Lung (tissue), 12 donors: ENCODE data around the gene EYA4. TPM values are rescaled to one million over a fixed set of nuclear protein-coding genes. Genes with fewer than 3 reads are reported as not detected.

ENCODE experiments used
- ATAC-seq: fragments of 200-7000 bp; cut with Tn5 transposase; one replicate; pipeline ENCODE4 v1.9.1; 2020; ENCODE audit warnings: moderate number of reproducible peaks; ENCODE audit not compliant: insufficient read depth, low FRiP score
- DNase-seq, 3 donors: peaks; one replicate each; pipeline ENCODE4 v3.0.0-alpha.2; 2013 to 2017
- H3K27ac ChIP-seq, 2 donors: one replicate each; pipeline ENCODE4 v1.5.1; 2013; ENCODE audit warnings: mild to moderate bottlenecking in 2 of 2, moderate library complexity in 2 of 2, control low read depth in 1 of 2, inconsistent platforms in 1 of 2, low read depth in 1 of 2, low read length in 1 of 2
- H3K27me3 ChIP-seq, 3 donors: one replicate each; pipeline ENCODE4 v1.5.1; 2013; ENCODE audit warnings: low read length in 2 of 3; ENCODE audit not compliant: control insufficient read depth in 3 of 3, insufficient read depth in 3 of 3
- H3K36me3 ChIP-seq, 4 donors: one replicate each; pipeline ENCODE4 v1.5.1; 2013; ENCODE audit warnings: low read length in 4 of 4, mild to moderate bottlenecking in 1 of 4, moderate library complexity in 1 of 4; ENCODE audit not compliant: control insufficient read depth in 4 of 4, insufficient read depth in 4 of 4
- H3K4me1 ChIP-seq, 5 donors: one replicate each; pipeline ENCODE4 v1.5.1; 2013; ENCODE audit warnings: low read length in 5 of 5, mild to moderate bottlenecking in 2 of 5, moderate library complexity in 1 of 5; ENCODE audit not compliant: control insufficient read depth in 5 of 5, insufficient read depth in 5 of 5
- H3K4me3 ChIP-seq: one replicate; pipeline ENCODE4 v1.5.1; 2013; ENCODE audit warnings: mild to moderate bottlenecking, control low read depth, moderate library complexity
- H3K9ac ChIP-seq, 2 donors: one replicate each; pipeline ENCODE4 v1.5.1; 2013; ENCODE audit warnings: low read length in 2 of 2, control low read depth in 1 of 2; ENCODE audit not compliant: insufficient read depth in 1 of 2
- H3K9me3 ChIP-seq, 4 donors: one replicate each; pipeline ENCODE4 v1.5.1; 2013; ENCODE audit warnings: low read length in 3 of 4, mild to moderate bottlenecking in 1 of 4, moderate library complexity in 1 of 4; ENCODE audit not compliant: control insufficient read depth in 4 of 4, insufficient read depth in 3 of 4
- CTCF ChIP-seq: IDR thresholded peaks from 2 replicates; pipeline ENCODE4 v1.5.1; 2012; ENCODE audit warnings: mild to moderate bottlenecking; ENCODE audit errors: control extremely low read depth, extremely low read depth
- WGBS, 2 donors: extraction: QIAGEN DNeasy Blood & Tissue Kit; methylation state at CpG; one replicate each; pipeline ENCODE4 v1.1.7; 2013; 5-methylcytosine and 5-hydroxymethylcytosine counted together
- polyA plus RNA-seq, 2 donors: library from polyadenylated mRNA; stranded (reverse); fragments of 200-250 nt; gene quantifications; one replicate each; pipeline ENCODE4 v1.2.1, GENCODE V29; 2013
- total RNA-seq, 2 donors: library from RNA; depleted of rRNA in 1 of 2; stranded (reverse); fragments of >200 nt in 1 of 2; gene quantifications; one replicate each; pipeline ENCODE4 v1.2.1, GENCODE V29; 2014 to 2021
- donor health status: control.
- donor health status: control.
- donor health status: Bipolar disorder and iron deficiency.
- donor health status: healthy.
- donor health status: DM: yes; HTN: yes; CAD: no.

EYA4 gene
- total and polyA plus RNA-seq, 4 donors = 0.49 to 7.4 (median 2.2) TPM

- Histone ChIP-seq H3K27ac (no peak overlapping the region), H3K36me3 (no peaks in the 10 kb centered on the region), H3K27me3 (no peaks in the 10 kb centered on the region), H3K4me1 (no peaks in the 10 kb centered on the region), H3K9me3 (no peaks in the 10 kb centered on the region), H3K4me3 (no peak overlapping the region), H3K9ac (no peak overlapping the region)
- ATAC-seq = no peak
- no peak for DNase-seq
- whole genome bisulfite sequencing, 2 donors = 93 to 97% methylated on average over 2 of the region's 2 CpGs
- TF ChIP-seq CTCF = no peak
These were observed 109.8 kb downstream of the EYA4 start for GRCh38 chr6:133350928-133351327.

DNA sequence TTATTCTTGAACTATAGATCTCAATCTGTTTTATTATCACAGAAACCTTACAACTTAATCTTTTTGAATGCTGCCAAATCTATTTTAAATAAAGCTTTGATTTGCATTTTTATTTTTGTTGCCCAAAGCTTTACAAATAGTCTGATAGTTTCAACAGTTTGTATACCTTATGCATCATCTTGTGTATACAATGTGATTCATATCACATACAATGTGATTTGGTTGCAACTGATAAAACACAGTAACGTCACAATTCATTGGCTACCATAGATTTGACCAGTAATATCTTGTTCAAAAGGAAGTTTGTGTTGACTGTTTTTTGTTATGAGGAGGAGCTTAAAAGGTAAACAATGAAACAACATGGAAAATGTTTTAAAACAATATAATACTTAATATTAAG lies 110.9 kb downstream of the EYA4 start:
- no peak for TF ChIP-seq CTCF
- 63 to 82% methylated on average over 1 of the region's 1 CpG for WGBS, 2 donors
- H3K4me1 ChIP-seq = no peaks in the 10 kb centered on the region
- H3K9me3 ChIP-seq = no peaks in the 10 kb centered on the region
- H3K9ac ChIP-seq = no peak overlapping the region
- ATAC-seq (no peak), DNase-seq (no peak)
- H3K27ac ChIP-seq = no peak overlapping the region
- H3K4me3 ChIP-seq = no peak overlapping the region
- H3K27me3 ChIP-seq = no peaks in the 10 kb centered on the region
- H3K36me3 ChIP-seq = no peaks in the 10 kb centered on the region

DNA sequence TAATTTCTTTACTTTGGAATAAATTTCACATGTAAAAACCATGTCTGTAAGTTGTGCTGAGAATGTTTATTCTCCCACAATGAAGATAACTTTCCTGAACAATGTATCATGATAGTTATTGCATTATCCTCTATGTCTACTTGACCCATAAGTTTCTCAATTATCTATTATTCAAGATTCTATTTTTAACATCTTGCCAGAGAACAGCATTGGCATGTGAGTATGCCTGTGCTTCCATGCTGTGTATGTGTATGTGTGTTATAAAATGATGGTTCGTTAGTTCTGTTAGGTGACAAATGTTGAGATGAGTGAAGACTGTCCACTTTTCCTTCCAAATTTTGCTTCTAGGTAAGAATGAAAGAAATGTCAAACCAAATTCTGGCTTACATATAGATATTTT lies 111.9 kb downstream of the EYA4 start:
- Histone ChIP-seq H3K36me3 (no peaks in the 10 kb centered on the region), H3K27me3 (no peaks in the 10 kb centered on the region), H3K4me1 (no peaks in the 10 kb centered on the region), H3K9me3 (no peaks in the 10 kb centered on the region), H3K4me3 (no peak overlapping the region), H3K9ac (no peak overlapping the region), H3K27ac (no peak overlapping the region)
- 0 to 82% methylated on average over 1 of the region's 1 CpG for WGBS, 2 donors
- ATAC-seq (no peak), DNase-seq (no peak)
- no peak for TF ChIP-seq CTCF

DNA sequence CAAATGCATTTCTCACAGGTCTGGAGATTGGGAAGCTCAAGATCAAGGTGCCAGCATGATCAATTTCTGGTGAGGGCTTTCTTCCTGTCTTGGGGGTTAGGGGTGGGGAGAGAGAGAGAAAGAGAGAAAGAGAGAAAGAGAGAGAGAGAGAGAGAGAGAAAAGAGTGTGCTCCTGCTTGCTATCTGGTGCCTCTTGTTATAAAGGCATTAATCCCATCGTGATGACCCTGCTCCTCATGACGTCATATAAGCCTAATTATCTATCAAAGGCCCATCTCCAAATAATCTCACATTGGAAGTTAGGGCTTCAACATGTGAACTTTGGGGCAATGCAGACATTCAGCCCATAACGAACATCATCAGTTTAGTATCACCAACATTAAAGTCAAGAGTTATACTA lies 114.8 kb downstream of the EYA4 start:
- ATAC-seq = no peak

More for the DNA sequence above, 114.8 kb downstream of the EYA4 start:
- TF ChIP-seq CTCF = no peak
- H3K36me3 ChIP-seq = no peaks in the 10 kb centered on the region
- DNase-seq = no peak
- 91 to 93% methylated on average over 3 of the region's 3 CpGs for WGBS, 2 donors
- no peak overlapping the region for H3K4me3 ChIP-seq
- no peaks in the 10 kb centered on the region for H3K27me3 ChIP-seq
- no peak overlapping the region for H3K27ac ChIP-seq
- H3K4me1 ChIP-seq = no peaks in the 10 kb centered on the region
- no peaks in the 10 kb centered on the region for H3K9me3 ChIP-seq
- H3K9ac ChIP-seq = no peak overlapping the region
